ENCODE results near the gene AMDHD2. TPM values are rescaled to one million over a fixed set of nuclear protein-coding genes. Genes with fewer than 3 reads are reported as not detected.

The AMDHD2 gene
- total RNA-seq, 1 donor from 2014 or later = 46.4 TPM

- H3K4me3 Mint-ChIP-seq = no peak overlapping the region
- H3K27me3 Mint-ChIP-seq (ENCODE audit: low read depth) = no peaks in the 10 kb centered on the region
- H3K4me1 Mint-ChIP-seq = peaks cover 26% of the 10 kb centered on the region
- H3K27ac Mint-ChIP-seq = no peak overlapping the region
- H3K9me3 Mint-ChIP-seq = no peaks in the 10 kb centered on the region
- no peak for DNase-seq (ENCODE audit: low spot score in 2 of 2, unreplicated experiment in 2 of 2)
- no peak for TF ChIP-seq CTCF (IDR thresholded peaks at IDR 0.05; ENCODE audit: unreplicated experiment)
- H3K36me3 Mint-ChIP-seq = no peaks in the 10 kb centered on the region
Observed at GRCh38 chr16:2485811-2486507, 34.2 kb upstream of the AMDHD2 start.

- TF ChIP-seq CTCF (IDR thresholded peaks at IDR 0.05; ENCODE audit: unreplicated experiment) = no peak
- no peaks in the 10 kb centered on the region for H3K27me3 Mint-ChIP-seq (ENCODE audit: low read depth)
- H3K27ac Mint-ChIP-seq = peak overlapping the region; percentile 23
- peaks cover 26% of the 10 kb centered on the region for H3K4me1 Mint-ChIP-seq
- no peak overlapping the region for H3K4me3 Mint-ChIP-seq
- H3K36me3 Mint-ChIP-seq = no peaks in the 10 kb centered on the region
- DNase-seq (ENCODE audit: low spot score in 2 of 2, unreplicated experiment in 2 of 2) = no peak
- no peaks in the 10 kb centered on the region for H3K9me3 Mint-ChIP-seq
Observed at GRCh38 chr16:2486645-2487516, 33.3 kb upstream of the AMDHD2 start.

- Mint-ChIP-seq H3K36me3 (no peaks in the 10 kb centered on the region), H3K4me3 (no peak overlapping the region), H3K27ac (peak overlapping the region; percentile 23), H3K27me3 (ENCODE audit: low read depth) (no peaks in the 10 kb centered on the region), H3K9me3 (no peaks in the 10 kb centered on the region), H3K4me1 (peaks cover 26% of the 10 kb centered on the region)
- TF ChIP-seq CTCF (IDR thresholded peaks at IDR 0.05; ENCODE audit: unreplicated experiment) = no peak
- DNase-seq (ENCODE audit: low spot score in 2 of 2, unreplicated experiment in 2 of 2) = no peak
Observed at GRCh38 chr16:2487517-2487842, 32.7 kb upstream of the AMDHD2 start.

GRCh38 chr16:2487903-2488531 lies 32.2 kb upstream of the AMDHD2 start:
- no peak for DNase-seq (ENCODE audit: low spot score in 2 of 2, unreplicated experiment in 2 of 2)
- Mint-ChIP-seq H3K27me3 (ENCODE audit: low read depth) (no peaks in the 10 kb centered on the region), H3K4me3 (no peak overlapping the region), H3K36me3 (no peaks in the 10 kb centered on the region), H3K9me3 (no peaks in the 10 kb centered on the region), H3K27ac (no peak overlapping the region), H3K4me1 (peaks cover 21% of the 10 kb centered on the region)
- TF ChIP-seq CTCF (IDR thresholded peaks at IDR 0.05; ENCODE audit: unreplicated experiment) = no peak

GRCh38 chr16:2489581-2489980 lies 30.6 kb upstream of the AMDHD2 start:
- DNase-seq (ENCODE audit: low spot score in 2 of 2, unreplicated experiment in 2 of 2) = no peak
- H3K27me3 Mint-ChIP-seq (ENCODE audit: low read depth) = no peaks in the 10 kb centered on the region
- no peaks in the 10 kb centered on the region for H3K36me3 Mint-ChIP-seq
- no peak overlapping the region for H3K27ac Mint-ChIP-seq
- H3K9me3 Mint-ChIP-seq = no peaks in the 10 kb centered on the region
- TF ChIP-seq CTCF (IDR thresholded peaks at IDR 0.05; ENCODE audit: unreplicated experiment) = no peak
- H3K4me1 Mint-ChIP-seq = peaks cover 21% of the 10 kb centered on the region
- H3K4me3 Mint-ChIP-seq = no peak overlapping the region
